AG10803 (cell line): ENCODE results near the gene ATXN3.
"Not testable (repeated sequence)": the region's sequence is repeated elsewhere in the genome, so short reads cannot be mapped to it uniquely, and the experiment has no call there.

Experiments used
- DNase-seq: peaks from one replicate; pipeline ENCODE4 v3.0.0; 2010; ENCODE audit warnings: low read depth
- H3K4me3 ChIP-seq: 2 replicates; pipeline ENCODE4 v1.5.1; 2011; ENCODE audit warnings: mild to moderate bottlenecking, low read length, control low read depth
- CTCF ChIP-seq: conservative IDR thresholded peaks from 2 replicates; pipeline ENCODE4 v1.5.1; 2011; ENCODE audit warnings: mild to moderate bottlenecking, low read length, control low read depth, inconsistent platforms

Gene ATXN3

GRCh38 chr14:92088494-92088893, 17.9 kb downstream of the ATXN3 start:
- no peak for TF ChIP-seq CTCF
- H3K4me3 ChIP-seq: no peak overlapping the region
- DNase-seq: no peak

GRCh38 chr14:92074555-92074954, 31.8 kb downstream of the ATXN3 start:
- no peak for TF ChIP-seq CTCF
- peak; percentile 1 for DNase-seq
- no peak overlapping the region for H3K4me3 ChIP-seq

- no peak for TF ChIP-seq CTCF
- H3K4me3 ChIP-seq: no peak overlapping the region
- no peak for DNase-seq
Observed at GRCh38 chr14:92058006-92058917, 48.1 kb downstream of the ATXN3 start.

- no peak for DNase-seq
- no peak for TF ChIP-seq CTCF
- no peak overlapping the region for H3K4me3 ChIP-seq
Observed at GRCh38 chr14:92049781-92050180, 56.6 kb downstream of the ATXN3 start.

- not testable (repeated sequence) for DNase-seq, H3K4me3 ChIP-seq
Observed at GRCh38 chr14:92049221-92049620, 57.2 kb downstream of the ATXN3 start.

GRCh38 chr14:92045904-92046303, 60.5 kb downstream of the ATXN3 start:
- DNase-seq, H3K4me3 ChIP-seq: not testable (repeated sequence)

GRCh38 chr14:92041766-92042165, 64.6 kb downstream of the ATXN3 start:
- not testable (repeated sequence) for H3K4me3 ChIP-seq, DNase-seq

GRCh38 chr14:92041203-92041602, 65.2 kb downstream of the ATXN3 start:
- no peak for TF ChIP-seq CTCF
- DNase-seq: no peak
- no peak overlapping the region for H3K4me3 ChIP-seq
